GM21390 (cell line): ENCODE measurements around the gene ODC1.

Experiments used
- ATAC-seq: cut with Tn5 transposase; IDR thresholded peaks from one replicate; pipeline ENCODE4 v1.9.1; 2021; ENCODE audit not compliant: unreplicated experiment

The ODC1 gene

DNA sequence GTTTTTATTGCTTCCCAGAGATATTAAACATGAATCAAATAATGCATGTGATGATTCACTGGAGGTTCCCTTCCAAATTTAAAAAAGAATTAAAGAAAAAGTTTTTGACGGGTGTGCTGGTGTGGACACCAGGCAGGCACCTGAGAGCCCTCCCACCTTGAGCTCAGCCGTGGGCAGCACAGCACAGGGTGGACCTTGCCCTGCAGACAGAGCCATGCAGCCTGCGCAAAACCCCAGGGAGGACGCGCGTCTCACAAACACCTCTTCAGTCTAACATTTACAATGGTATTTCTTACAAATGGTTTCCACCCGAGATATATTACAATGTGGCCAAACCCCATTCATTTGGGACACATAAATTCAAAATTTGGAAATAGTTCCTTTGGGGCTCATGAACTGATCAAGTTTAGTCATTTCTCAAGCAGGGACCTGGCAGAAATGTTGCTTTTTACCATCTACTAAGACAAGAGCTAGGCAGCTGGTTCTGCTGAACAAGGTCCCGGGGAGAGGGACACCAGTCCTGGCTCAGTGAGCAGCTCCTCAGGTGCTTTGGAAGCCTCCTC lies 45.4 kb downstream of the ODC1 start:
- no peak for ATAC-seq

DNA sequence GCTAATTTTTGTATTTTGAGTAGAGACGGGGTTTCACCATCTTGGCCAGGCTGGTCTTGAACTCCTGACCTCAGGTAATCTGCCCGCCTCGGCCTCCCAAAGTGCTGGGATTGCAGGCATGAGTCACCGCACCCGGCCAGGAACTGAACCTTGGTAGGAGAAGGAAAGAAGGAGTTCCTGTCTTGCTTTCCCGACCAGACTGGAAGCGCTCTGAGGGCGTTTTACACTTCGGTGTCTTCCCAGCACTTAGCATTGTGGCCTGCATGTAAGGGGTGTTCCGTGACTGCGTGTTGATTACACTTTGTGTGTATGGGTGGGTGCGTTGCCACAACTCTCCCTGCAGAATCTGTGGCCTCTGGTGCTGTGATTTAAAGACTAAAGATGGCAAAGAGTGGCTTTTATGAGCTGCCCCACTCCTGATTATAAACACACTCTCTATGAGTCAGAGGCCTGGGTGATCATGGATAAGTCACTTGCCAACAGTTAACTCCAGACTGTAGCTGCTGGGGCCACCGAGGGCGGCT lies 46.0 kb downstream of the ODC1 start:
- ATAC-seq, result no peak

DNA sequence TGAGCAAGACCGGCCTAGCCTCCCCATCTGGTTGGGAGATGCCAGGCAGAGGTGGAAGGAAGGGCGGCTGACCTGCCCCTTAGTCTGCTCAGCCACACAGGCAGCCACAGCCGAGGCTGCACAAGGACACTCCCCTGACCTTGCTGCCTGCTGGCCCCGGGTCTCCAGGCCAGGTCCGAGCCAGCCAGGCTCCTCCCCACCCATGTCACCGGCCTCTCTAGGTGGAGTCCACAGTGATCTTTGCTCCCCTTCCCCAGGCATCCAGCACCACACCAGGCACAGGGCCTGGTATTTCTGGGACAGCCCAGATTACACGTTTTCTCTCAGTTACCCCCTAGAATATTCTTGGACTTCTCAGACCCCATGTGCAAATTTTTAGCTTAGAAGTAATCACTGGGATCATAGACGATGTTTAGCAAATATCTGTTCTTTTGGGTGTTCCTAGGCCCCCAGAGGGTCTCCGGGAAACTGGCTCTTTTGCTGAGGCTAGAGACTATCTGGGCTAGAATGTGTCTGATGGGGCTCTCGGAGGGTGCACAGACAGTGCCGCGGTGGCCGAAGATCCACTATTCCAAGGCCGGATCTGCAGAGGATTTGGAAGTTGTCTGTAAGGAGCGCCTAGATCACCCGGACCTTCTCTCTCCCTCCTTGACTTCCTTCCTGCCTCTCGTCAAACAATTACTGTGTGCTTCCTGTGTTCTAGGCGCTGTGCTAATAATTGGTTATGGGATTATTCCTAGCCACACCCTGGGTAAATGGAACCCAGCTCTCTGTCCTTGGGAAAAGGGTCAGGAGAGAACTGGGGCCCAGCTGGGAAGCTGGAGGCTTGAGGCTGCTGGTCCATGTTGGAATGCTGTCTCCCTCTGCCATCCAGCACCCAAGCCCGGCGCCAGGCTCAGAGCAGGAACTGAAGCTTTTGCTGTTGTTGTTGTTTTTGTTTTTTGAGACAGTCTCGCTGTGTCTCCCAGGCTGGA lies 46.9 kb downstream of the ODC1 start:
- ATAC-seq, result no peak

DNA sequence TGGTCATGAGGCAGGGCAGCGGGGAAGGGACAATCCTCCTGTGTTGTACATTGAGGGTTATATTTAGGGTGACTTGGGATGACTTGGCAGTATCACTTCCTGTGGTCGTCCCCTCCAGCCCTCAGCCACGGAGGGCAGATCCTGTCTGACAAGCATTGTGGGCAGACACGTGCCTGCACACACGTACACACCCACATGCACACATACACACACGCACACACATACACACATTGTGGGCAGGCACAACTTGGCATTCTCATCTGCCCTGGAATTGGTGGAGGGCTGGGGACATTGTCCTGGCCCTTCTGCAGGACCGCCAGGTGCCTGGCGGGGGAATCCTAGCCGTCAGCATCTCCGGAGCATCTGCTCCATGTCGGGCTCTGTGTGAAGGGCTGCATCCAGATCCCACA lies 47.6 kb downstream of the ODC1 start:
- ATAC-seq, result no peak

- no peak for ATAC-seq
These were observed 48.1 kb downstream of the ODC1 start for GRCh38 chr2:10400002-10400401.

GRCh38 chr2:10399358-10399757 lies 48.8 kb downstream of the ODC1 start:
- ATAC-seq, result no peak

DNA sequence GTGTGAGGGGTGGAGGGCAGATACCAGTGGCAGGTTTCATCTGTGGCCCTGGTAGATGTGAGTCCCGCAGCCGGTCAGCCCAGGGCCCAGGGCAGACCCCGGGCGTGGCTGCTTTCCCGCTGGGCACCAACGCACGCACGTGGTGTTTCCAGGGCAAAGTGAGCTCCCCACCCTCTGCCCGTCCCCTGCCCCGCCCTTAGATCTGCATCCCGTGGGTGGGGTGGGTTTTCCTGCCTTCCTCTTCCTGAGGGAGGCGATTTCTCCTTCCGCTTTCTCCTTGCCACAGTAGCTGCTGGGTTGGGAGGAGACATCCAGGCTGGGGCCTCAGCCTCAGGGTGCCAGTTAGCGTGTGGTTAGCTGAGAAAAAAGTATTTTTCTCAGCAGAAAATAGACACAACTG lies 49.6 kb downstream of the ODC1 start:
- ATAC-seq, result no peak

GRCh38 chr2:10397878-10398277 lies 50.2 kb downstream of the ODC1 start:
- ATAC-seq, result no peak

DNA sequence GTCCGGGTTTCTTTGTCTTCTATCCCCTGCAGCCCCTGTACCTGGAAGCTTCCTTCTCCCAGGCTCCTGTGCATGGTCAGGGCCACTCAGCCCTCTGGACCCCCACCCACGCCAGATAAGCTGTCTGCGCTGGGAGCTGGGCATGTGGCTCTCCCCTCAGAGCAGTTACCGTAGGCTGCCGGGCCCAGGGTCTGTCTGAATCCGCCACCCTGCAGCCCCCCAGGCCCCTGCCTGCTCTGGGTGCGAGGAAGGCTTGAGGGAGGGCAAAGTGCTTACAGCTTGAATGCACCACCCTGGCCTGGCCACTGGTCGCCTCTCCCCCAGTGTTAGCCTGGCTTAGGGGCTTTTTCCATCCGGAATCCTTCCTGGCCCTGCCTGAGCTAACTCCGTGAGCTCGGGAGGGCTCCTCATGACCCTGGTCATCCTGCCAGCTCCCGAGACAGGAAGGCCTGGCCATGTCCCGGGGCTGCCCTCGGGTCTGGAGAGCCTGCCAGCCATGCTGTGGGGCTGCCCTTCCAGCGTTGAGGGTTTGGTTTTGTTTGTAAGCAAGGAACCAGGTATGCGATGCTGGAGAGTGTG lies 50.7 kb downstream of the ODC1 start:
- no peak for ATAC-seq

DNA sequence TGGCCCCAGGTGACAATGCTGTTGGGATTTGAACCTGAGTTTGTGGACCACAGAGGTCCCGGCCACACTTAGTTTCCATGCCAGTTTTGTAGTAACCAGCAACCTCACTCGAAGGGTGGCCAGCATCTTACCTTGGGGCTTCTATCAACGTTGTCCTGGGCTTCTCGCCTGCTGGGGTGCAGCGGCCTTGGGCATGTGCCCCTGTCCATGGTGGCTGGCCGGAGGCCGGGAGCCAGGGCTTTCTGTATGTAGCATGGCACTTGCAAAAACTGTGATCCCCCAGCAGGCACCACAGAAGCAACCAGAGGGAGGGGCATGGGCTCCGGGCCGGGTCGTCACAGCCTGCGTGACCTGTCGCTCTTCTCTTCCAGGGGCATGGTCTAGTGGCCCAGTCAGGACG lies 51.7 kb downstream of the ODC1 start:
- ATAC-seq, result no peak

DNA sequence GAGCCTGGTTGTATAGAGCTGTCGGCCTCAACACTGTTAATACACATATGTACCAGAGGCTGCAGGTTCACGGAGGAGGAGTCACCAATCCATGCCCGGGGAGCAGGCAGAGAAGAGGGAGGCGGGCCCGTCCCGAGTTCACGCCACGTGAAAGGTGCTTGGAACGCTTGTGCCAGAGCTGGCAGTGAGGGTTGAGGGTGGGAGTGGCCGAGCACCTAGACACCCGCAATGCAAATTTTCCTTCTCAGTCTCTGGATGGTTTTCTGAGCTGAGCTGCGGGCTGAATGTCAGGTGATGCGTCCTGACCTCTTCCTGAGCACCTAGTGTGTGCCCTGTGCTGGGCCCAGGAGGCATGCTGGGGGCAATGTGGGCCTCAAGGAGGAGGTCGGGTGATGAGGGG lies 52.2 kb downstream of the ODC1 start:
- ATAC-seq, result no peak

DNA sequence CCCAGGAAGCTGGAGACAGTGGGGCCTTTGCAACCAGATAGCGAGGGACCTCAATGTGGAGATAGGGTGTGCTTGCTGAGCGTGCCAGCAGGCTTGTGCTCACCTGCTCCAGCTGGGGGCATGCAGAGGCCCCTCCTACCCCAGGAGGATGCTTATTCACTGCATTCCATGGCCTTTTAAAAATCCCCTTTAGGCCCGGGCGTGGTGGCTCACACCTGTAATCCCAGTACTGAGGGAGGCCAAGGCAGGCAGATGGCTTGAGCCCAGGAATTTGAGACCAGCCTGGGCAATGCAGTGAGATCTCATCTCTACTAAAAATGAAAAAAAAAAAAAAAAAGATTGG lies 54.5 kb downstream of the ODC1 start:
- ATAC-seq, result no peak

DNA sequence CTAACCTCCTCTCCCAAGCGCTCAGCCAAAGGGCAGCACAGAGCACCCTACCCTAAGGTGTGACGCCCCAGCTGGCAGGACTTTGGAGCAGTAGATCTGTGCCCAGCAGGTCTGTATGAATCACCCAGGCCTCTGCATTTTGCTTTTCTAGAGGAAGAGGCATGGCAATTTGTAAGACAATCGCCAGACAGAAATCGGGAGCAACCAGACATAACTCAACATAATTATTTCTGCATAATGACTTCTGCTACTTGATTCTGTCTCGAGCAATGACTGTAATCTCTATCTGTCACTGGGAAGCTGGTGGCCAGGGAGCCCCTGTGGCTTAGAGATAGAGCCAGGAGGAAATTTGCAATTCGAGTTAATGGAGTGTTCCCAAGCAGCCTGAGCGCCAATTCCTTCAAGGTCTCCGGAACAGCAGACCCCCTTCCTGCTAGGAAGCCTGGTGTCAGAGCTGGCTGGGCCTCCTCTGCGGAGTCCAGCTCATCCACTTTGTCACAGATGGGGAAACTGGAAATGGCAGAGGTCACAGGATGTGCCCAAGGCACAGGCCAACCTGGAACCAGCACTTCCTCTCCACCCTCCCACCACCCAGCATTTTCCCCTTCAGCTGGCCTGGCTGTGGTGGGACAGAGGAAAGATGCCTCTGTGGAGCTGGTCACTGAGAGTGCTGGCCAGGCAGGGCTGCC lies 55.0 kb downstream of the ODC1 start:
- no peak for ATAC-seq

GRCh38 chr2:10392548-10392947 lies 55.6 kb downstream of the ODC1 start:
- ATAC-seq, result no peak

- no peak for ATAC-seq
These were observed 56.0 kb downstream of the ODC1 start for GRCh38 chr2:10392100-10392499.

DNA sequence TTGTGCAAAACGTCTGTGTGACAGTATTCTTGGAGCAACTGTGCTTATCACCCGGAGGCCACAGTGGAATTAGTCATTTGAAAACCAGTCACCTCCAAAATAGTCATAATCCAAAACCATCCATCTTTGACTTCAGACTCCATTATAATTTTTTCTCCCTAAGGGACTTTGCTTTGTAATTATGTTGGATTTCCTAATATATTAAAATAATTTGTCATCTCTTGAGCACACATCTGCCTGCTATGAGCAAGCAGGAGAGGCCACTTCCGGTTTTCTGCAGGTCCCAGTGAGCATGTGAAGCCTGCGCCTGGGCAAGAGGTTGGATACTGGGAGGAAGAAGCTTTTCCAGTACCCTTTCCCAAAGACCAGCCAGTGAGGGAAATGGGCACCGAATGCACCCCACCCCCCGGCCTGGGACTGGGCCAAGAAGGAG lies 57.7 kb downstream of the ODC1 start:
- no peak for ATAC-seq
